Ascending aorta (tissue), 2 donors: ENCODE results near the gene ATP1B2. TPM values are rescaled to one million over a fixed set of nuclear protein-coding genes. Genes with fewer than 3 reads are reported as not detected.

Source experiments
- DNase-seq, 2 donors: peaks; one replicate each; pipeline ENCODE4 v3.0.0-alpha.2; 2019; ENCODE audit warnings: low spot score in 2 of 2
- H3K27ac ChIP-seq, 2 donors: fragments of 200-600 bp; sonication (generic); one replicate each; pipeline ENCODE4 v1.5.1; 2016 to 2017; ENCODE audit warnings: mild to moderate bottlenecking in 1 of 2
- H3K27me3 ChIP-seq: fragments of 200-600 bp; sonication (generic); one replicate; pipeline ENCODE4 v1.5.1; 2017
- H3K36me3 ChIP-seq, 2 donors: fragments of 200-600 bp; sonication (generic); one replicate each; pipeline ENCODE4 v1.5.1; 2016
- H3K4me1 ChIP-seq, 2 donors: fragments of 200-600 bp; sonication (generic); one replicate each; pipeline ENCODE4 v1.5.1; 2016 to 2017; ENCODE audit warnings: mild to moderate bottlenecking in 1 of 2
- H3K4me3 ChIP-seq, 2 donors: fragments of 200-600 bp; sonication (generic); one replicate each; pipeline ENCODE4 v1.5.1; 2016 to 2017; ENCODE audit warnings: mild to moderate bottlenecking in 1 of 2
- H3K9me3 ChIP-seq, 2 donors: fragments of 200-600 bp; sonication (generic); one replicate each; pipeline ENCODE4 v1.5.1; 2016
- intact Hi-C: fragments of 100-400 bp; cut with DNase I; formaldehyde crosslinking; loops from one replicate; pipeline ENCODE4 v1.15.1; 2023
- total RNA-seq: library from RNA; depleted of rRNA; stranded (reverse); fragments of >200 nt; gene quantifications from one replicate; pipeline ENCODE4 v1.1.0, GENCODE V29; 2016
- TF ChIP-seq, protein P1 (sequence below), 3 experiments: fragments of 200-600 bp in 2 of 3; fragments of 450-650 bp in 1 of 3; sonication (generic) in 2 of 3; IDR thresholded peaks; one replicate each; pipeline ENCODE4 v1.5.1; 2016 to 2019; ENCODE audit warnings: antibody characterized with exemption in 3 of 3, mild to moderate bottlenecking in 1 of 3, moderate library complexity in 1 of 3

The ATP1B2 gene
- total RNA-seq, 1 donor from 2014 or later: 0.11 TPM

DNA sequence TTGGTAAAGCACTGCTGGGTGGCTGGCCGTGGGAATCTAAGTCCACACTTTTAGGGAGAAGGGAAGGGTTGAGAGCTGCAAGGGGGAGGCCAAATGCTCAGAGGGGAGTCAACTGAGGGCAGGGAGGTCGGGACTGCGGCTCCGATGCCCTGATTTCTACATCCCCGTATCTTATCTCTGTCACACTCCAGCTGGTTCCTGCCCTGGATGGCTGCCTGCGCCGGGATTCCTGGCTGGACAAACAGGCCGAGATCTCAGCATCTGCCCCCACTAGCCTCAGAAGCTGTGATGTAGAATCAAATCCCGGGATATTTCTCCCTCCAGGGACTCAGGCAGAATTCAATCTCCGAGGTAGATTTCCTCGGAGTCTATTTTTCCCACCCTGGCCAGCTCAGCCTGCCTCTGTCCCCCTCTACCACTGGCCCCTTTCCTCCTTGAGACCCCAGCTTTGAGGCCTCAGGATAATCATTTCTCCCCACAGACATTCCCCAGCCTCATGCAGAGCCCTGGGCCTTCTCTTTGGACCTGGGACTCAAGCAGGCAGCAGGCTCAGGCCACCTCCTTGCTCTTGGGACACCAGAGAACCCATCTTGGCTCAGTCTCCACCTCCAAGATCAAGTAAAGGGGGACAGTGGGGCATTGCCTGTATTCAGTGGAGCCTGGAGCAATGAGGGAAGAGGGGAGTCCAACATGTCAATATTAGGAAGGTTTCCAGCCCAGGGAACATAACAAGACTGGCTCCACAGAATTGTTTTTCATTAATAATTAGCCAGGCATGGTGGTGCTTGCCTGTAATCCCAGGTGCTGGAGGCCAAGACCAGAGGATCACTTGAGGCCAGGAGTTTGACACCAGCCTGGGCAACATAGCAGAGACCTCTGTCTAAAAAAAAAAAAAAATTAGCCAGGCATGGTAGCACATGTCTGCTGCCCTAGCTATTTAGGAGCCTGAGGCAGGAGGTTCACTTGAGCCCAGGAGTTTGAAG lies 19.0 kb upstream of the ATP1B2 start:
- DNase-seq: no peak
- peaks cover 0 to 4% of the 10 kb centered on the region in 2 donors for H3K4me1 ChIP-seq
- intact Hi-C loops: no loop called here

DNA sequence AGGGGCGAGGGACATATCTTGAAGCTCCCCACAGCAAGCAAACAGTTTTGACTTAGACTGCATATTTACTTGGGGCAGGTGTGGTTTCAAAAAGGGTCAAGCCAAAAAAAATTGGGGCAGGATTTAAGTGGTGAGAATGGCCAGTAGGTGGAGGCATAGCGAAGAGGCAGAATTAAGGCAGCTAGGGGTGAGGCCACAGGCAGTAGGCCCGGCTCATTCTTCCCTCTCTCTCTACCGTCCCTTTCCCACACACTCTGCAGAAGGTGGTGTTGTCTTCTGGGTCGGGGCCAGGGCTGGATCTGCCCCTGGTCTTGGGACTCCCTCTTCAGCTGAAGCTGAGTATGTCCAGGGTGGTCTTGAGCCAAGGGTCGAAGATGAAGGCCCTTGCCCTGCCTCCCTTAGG lies 18.2 kb upstream of the ATP1B2 start:
- Histone ChIP-seq H3K27me3 (no peaks in the 10 kb centered on the region), H3K27ac (no peak overlapping the region), H3K4me3 (no peak overlapping the region), H3K4me1 (no peaks in the 10 kb centered on the region), H3K36me3 (no peaks in the 10 kb centered on the region), H3K9me3 (no peaks in the 10 kb centered on the region)
- intact Hi-C loops: no loop called here
- TF ChIP-seq, protein P1, sequence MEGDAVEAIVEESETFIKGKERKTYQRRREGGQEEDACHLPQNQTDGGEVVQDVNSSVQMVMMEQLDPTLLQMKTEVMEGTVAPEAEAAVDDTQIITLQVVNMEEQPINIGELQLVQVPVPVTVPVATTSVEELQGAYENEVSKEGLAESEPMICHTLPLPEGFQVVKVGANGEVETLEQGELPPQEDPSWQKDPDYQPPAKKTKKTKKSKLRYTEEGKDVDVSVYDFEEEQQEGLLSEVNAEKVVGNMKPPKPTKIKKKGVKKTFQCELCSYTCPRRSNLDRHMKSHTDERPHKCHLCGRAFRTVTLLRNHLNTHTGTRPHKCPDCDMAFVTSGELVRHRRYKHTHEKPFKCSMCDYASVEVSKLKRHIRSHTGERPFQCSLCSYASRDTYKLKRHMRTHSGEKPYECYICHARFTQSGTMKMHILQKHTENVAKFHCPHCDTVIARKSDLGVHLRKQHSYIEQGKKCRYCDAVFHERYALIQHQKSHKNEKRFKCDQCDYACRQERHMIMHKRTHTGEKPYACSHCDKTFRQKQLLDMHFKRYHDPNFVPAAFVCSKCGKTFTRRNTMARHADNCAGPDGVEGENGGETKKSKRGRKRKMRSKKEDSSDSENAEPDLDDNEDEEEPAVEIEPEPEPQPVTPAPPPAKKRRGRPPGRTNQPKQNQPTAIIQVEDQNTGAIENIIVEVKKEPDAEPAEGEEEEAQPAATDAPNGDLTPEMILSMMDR (IDR thresholded peaks at IDR 0.05): peak in 1 of 3 experiments; percentile 21
- DNase-seq: no peak

More for the DNA sequence above, 19.0 kb upstream of the ATP1B2 start:
- Histone ChIP-seq H3K27ac (no peak overlapping the region), H3K36me3 (no peaks in the 10 kb centered on the region), H3K9me3 (no peaks in the 10 kb centered on the region), H3K27me3 (no peaks in the 10 kb centered on the region), H3K4me3 (no peak overlapping the region)
- TF ChIP-seq, protein P1 (IDR thresholded peaks at IDR 0.05): no peak

DNA sequence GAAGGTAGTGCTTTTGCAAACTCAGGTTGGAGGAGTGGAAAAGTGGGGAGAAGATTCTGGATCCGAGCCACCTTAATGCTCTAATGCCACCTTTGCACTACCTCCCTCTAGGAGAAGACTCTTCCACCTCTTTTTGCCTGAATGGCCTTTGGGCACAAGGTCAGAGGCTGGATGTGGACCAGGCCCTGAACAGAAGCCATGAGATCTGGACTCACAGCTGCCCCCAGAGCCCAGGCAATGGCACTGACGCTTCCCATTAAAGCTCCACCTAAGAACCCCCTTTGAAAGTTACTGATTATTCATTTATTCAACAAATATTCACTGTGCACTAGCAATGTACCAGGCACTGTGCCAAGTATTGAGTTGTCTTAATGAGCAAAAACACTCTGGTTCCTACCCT lies 17.6 kb upstream of the ATP1B2 start:
- H3K4me3 ChIP-seq: no peak overlapping the region

DNA sequence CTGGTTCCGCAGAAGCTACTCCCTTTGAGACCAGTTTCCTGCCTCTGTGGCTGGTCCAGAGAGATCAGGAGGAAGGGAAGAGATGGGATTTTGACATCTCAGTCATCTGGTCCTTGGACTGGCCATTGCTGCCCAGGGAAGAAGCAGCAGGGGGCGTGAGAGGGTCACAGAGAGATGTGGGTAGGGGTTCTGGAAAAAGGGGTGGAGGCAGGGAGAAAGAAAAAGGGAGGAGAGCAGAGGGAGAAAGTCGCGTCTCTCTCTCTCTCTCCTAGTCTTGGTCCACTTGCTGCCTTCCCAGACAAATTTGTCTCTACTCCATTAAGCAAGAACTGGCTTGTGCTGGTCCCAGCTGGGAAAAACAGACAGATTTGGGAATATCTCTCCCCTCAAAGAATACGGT lies 16.3 kb upstream of the ATP1B2 start:
- TF ChIP-seq, protein P1 (IDR thresholded peaks at IDR 0.05): peak in 1 of 3 experiments; percentile 35
- Histone ChIP-seq H3K9me3 (no peaks in the 10 kb centered on the region), H3K27me3 (no peaks in the 10 kb centered on the region), H3K36me3 (no peaks in the 10 kb centered on the region), H3K4me1 (no peaks in the 10 kb centered on the region), H3K27ac (no peak overlapping the region), H3K4me3 (no peak overlapping the region)
- no peak for DNase-seq
- intact Hi-C loops: no loop called here

More for the DNA sequence above, 17.6 kb upstream of the ATP1B2 start:
- Histone ChIP-seq H3K27ac (no peak overlapping the region), H3K9me3 (no peaks in the 10 kb centered on the region), H3K4me1 (no peaks in the 10 kb centered on the region), H3K36me3 (no peaks in the 10 kb centered on the region), H3K27me3 (no peaks in the 10 kb centered on the region)
- intact Hi-C loops: no loop called here
- no peak for DNase-seq
- TF ChIP-seq, protein P1 (IDR thresholded peaks at IDR 0.05): no peak

DNA sequence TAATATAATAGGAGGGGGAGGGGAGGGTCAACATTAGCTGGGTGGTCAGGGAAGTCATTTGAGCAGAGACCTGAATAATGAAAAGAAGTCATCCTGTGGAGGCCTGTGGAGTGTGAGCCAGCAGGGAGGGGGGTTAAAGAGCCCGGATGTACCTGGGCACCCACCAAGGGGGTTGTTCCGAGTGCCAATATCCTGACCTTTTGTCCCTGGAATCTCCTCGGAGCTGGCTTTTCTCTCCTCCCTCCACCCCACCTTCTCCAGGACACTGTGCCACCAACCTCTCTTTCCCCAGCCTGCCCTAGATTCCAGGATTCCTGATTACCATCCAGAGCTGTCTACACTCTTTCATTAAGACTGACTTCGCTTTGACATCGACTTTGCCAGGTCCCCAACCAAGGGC lies 14.6 kb upstream of the ATP1B2 start:
- no peaks in the 10 kb centered on the region for H3K27me3 ChIP-seq
- intact Hi-C loops: no loop called here
- H3K4me1 ChIP-seq: no peaks in the 10 kb centered on the region

More for the DNA sequence above, 14.6 kb upstream of the ATP1B2 start:
- TF ChIP-seq, protein P1 (IDR thresholded peaks at IDR 0.05): no peak
- no peak for DNase-seq
- Histone ChIP-seq H3K4me3 (no peak overlapping the region), H3K36me3 (no peaks in the 10 kb centered on the region), H3K9me3 (no peaks in the 10 kb centered on the region), H3K27ac (no peak overlapping the region)
